Neural cell (in vitro differentiated cells): Measurements from ENCODE around the gene UGCG.

ENCODE experiments used
- CTCF ChIP-seq: fragments of 450-650 bp; IDR thresholded peaks from 2 replicates; pipeline ENCODE4 v1.5.1; 2014; ENCODE audit warnings: antibody characterized with exemption, mild to moderate bottlenecking, moderate library complexity; ENCODE audit not compliant: poor library complexity, severe bottlenecking
- RAD21 ChIP-seq: fragments of 450-650 bp; conservative IDR thresholded peaks from 2 replicates; pipeline ENCODE4 v1.6.1; 2014; ENCODE audit warnings: antibody characterized with exemption, mild to moderate bottlenecking, moderate library complexity
- REST ChIP-seq: IDR thresholded peaks from 2 replicates; pipeline ENCODE4 v1.6.1; 2012; ENCODE audit warnings: borderline replicate concordance
- SMC3 ChIP-seq: fragments of 450-650 bp; conservative IDR thresholded peaks from 2 replicates; pipeline ENCODE4 v1.6.1; 2014; ENCODE audit warnings: antibody characterized with exemption, mild to moderate bottlenecking, moderate library complexity; ENCODE audit not compliant: poor library complexity

GRCh38 chr9:111852291-111852690 is 44.3 kb upstream of the UGCG start:
- TF ChIP-seq CTCF: no peak
- TF ChIP-seq RAD21: no peak
- no peak for TF ChIP-seq SMC3
- TF ChIP-seq REST: no peak
